ENCODE data around the gene EPHA8.

The EPHA8 gene

GRCh38 chr1:22567197-22567596 is 3.9 kb downstream of the EPHA8 start:
- DNase-seq (ENCODE audit: low read depth): no peak

- no peak for DNase-seq (ENCODE audit: low read depth)
Measured at GRCh38 chr1:22567994-22568393, 4.7 kb downstream of the EPHA8 start.

GRCh38 chr1:22569269-22569668 is 6.0 kb downstream of the EPHA8 start:
- DNase-seq (ENCODE audit: low read depth): no peak

GRCh38 chr1:22570140-22570909 is 7.0 kb downstream of the EPHA8 start:
- DNase-seq (ENCODE audit: low read depth): no peak

- DNase-seq (ENCODE audit: low read depth): no peak
Measured at GRCh38 chr1:22572818-22573217, 9.5 kb downstream of the EPHA8 start.

GRCh38 chr1:22573237-22573636 is 9.9 kb downstream of the EPHA8 start:
- no peak for DNase-seq (ENCODE audit: low read depth)

GRCh38 chr1:22575532-22576149 is 12.4 kb downstream of the EPHA8 start:
- DNase-seq (ENCODE audit: low read depth): no peak

GRCh38 chr1:22576150-22576544 is 12.9 kb downstream of the EPHA8 start:
- DNase-seq (ENCODE audit: low read depth): no peak

- no peak for DNase-seq (ENCODE audit: low read depth)
Measured at GRCh38 chr1:22576617-22577016, 13.3 kb downstream of the EPHA8 start.

DNA sequence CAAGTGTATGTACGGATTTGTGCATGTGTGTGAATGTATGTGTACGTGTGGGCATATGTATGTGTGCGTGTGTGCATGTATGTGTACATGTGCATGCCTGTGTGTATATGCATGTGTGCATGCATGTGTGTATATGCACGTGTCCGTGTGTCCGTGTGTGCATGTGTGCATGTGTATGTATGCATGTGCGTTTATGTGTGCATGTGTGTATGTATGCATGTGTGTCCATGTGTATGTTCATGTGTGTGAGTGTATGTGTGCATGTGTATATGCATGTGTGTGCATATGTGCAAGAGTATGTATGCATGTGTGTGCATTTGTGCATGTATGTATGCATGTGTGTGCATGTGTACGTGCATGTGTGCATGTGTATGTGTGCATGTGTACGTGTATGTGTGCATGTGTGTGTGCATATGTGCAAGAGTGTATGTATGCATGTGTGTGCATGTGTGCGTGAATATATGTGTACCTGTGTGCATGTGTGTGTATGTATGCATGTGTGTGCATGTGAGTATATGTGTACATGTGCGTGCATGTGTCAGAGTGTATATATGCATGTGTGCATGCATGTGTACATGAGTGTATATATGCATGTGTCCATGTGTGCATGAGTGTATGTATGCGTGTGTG is 15.6 kb downstream of the EPHA8 start:
- DNase-seq (ENCODE audit: low read depth): no peak

GRCh38 chr1:22579541-22580155 is 16.4 kb downstream of the EPHA8 start:
- no peak for DNase-seq (ENCODE audit: low read depth)

DNA sequence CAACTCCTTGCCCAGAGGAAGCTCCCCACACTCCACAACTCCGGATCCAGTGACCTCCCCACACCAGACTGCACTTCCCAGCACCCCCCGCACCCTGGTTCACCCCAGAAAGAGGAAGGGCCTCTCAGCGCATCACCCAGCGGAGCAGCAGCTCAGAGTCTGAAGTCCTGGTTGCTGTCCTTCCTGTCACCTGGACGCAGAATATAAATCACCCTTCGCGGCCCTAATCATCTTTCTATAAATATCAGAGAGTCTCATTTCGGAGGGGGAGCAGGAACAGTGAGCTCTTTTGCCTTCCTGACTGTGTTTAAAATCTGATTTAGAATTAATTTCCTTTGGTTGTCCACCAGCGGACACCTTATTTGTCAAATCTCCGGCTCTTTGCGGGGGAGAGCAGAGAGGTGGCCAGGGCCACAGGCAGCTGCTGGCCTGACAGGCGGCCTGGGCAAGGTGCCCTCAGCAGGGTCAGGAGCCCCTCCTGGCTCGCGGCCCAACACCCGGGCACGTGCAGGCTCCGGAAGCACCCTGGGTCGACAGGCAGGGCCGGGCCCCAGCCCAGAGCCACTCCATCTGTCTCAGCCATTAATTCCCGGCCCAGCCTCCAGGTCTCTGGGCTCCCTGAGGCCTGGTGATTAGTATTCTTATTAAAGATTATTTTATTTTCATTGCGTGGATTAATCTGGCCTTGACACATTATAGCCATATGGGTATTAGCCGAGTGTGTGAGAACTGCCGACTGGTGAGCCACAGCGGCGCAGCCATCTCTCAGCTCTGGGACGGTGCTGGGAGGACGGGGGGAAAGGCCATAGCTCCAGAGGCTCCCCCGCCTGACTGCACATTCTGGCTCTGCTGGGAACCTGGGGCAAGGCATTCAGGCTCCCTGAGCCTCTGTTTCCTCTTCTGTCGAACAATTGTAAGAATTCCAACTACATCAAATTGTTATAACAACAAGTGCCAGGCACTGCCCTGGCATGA is 19.7 kb downstream of the EPHA8 start:
- no peak for DNase-seq (ENCODE audit: low read depth)

DNA sequence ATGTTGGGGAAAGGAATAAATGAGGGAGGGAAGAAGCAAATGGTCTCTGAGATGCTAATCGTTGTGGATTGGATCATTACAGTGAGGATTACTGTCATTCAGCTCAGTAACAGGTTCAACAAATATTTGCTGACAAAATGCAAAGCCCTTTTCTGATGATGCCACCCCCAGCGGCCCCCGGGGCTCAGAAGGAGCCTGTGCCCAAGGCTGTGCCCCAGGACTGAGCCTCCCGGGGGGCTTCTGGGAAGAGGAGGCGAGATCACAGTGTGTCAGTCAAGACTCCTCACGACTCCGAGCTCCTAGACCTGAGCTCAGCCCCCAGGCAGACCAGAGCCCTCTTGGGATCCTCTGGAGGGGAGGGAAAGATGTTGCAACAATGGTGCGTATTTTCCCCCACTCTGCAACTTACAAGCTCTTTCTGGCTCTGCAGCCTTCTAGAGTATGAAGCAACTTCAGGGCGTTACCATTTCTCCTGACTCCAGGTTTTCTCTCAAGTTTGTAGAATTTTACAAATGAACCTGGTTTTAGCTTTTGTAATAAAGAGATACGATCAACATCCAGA is 20.8 kb downstream of the EPHA8 start:
- DNase-seq (ENCODE audit: low read depth): no peak

DNA sequence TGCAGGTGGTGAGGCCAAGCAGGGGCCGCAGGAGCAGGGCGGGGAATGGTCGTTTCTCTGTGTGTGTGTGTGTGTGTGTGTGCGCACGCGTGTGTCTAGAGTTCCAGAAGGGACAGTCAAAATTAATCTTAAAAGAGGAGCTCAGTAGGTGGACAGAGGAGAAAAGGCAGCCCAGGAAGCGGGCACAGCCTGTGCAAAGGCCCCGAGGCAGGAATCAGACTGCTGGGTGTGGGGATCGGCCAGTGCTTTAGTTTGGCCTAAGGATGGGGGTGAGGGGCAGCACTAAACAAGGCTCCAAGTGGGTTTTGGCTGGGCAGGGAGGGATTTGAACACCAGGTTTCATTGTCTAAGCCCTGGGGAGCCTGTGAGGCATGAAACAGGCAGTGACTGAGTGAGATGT is 21.7 kb downstream of the EPHA8 start:
- no peak for DNase-seq (ENCODE audit: low read depth)

- no peak for DNase-seq (ENCODE audit: low read depth)
Measured at GRCh38 chr1:22585471-22585870, 22.2 kb downstream of the EPHA8 start.

- DNase-seq (ENCODE audit: low read depth): no peak
Measured at GRCh38 chr1:22586356-22587130, 23.3 kb downstream of the EPHA8 start.

GRCh38 chr1:22587247-22587646 is 24.0 kb downstream of the EPHA8 start:
- DNase-seq (ENCODE audit: low read depth): no peak

- DNase-seq (ENCODE audit: low read depth): no peak
Measured at GRCh38 chr1:22588899-22589422, 25.7 kb downstream of the EPHA8 start.

DNA sequence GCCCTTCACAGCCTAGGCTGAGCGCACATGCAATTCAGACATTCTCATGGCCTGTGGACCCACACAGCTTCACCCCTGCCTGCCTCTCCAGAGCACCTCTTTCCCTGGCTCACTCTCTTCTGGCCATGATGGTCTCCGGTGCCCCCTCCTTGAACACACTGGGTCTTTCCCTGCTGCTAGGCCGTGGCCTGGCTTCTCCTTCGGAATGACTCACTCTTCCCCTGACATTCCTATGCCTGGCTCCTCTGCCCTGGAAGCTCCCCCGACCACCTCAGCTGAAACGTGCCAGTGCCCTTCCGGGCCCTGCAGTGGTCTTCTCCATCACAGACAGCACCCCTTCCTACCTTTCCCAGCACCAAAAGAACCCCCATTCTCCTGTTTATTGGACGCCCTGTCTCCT is 28.3 kb downstream of the EPHA8 start:
- DNase-seq (ENCODE audit: low read depth): no peak

- DNase-seq (ENCODE audit: low read depth): no peak
Measured at GRCh38 chr1:22592051-22592450, 28.8 kb downstream of the EPHA8 start.

Measured in GM04503 (cell line).